ENCODE data around the gene ID1. TPM values are rescaled to one million over a fixed set of nuclear protein-coding genes. Genes with fewer than 3 reads are reported as not detected.
A peak's percentile ranks its signal among the peaks of the same experiment; 100 is the strongest.
"Not testable (repeated sequence)": the region's sequence is repeated elsewhere in the genome, so short reads cannot be mapped to it uniquely, and the experiment has no call there.

The ID1 gene
- total and polyA plus RNA-seq, 8 donors = 9.5 to 64.7 (median 18.8) TPM

- Histone ChIP-seq H3K9me3 (no peaks in the 10 kb centered on the region), H3K27ac (peak overlapping the region; percentile 78 to 91 (median 80)), H3K4me3 (peak overlapping the region; percentile 13 to 52 (median 30)), H3K4me1 (peaks cover 7 to 12% (median 7%) of the 10 kb centered on the region in 3 donors), H3K36me3 (no peaks in the 10 kb centered on the region), H3K27me3 (no peaks in the 10 kb centered on the region)
- no peak for TF ChIP-seq CTCF (IDR thresholded peaks at IDR 0.05)
- intact Hi-C loops (cut with DNase I) = loop anchor here in 1 of 3 donors (5.0 kb wide), 1 partner anchor 34 kb away; the partner anchor contains the start of gene ID1
- 1% methylated on average over 36 to 63 of the region's 63 CpGs for WGBS, 2 donors
- FAIRE-seq (no peak), DNase-seq (peak; percentile 95 to 98 (median 96)), ATAC-seq (peak; percentile 87 to 91 (median 89))
Measured at GRCh38 chr20:31572701-31573554, 32.2 kb upstream of the ID1 start.

GRCh38 chr20:31573555-31574321 lies 31.4 kb upstream of the ID1 start:
- peak overlapping the region; percentile 78 to 91 (median 80) for H3K27ac ChIP-seq
- no peak for TF ChIP-seq CTCF (IDR thresholded peaks at IDR 0.05)
- no peaks in the 10 kb centered on the region for H3K36me3 ChIP-seq
- no peak for FAIRE-seq
- peaks cover 7 to 12% (median 7%) of the 10 kb centered on the region in 3 donors for H3K4me1 ChIP-seq
- ATAC-seq = no peak
- intact Hi-C loops (cut with DNase I) = loop anchor here in 1 of 3 donors (5.0 kb wide), 1 partner anchor 34 kb away; the partner anchor contains the start of gene ID1
- H3K9me3 ChIP-seq = no peaks in the 10 kb centered on the region
- no peak for DNase-seq
- WGBS, 2 donors = 19 to 26% methylated on average over 19 of the region's 19 CpGs
- no peaks in the 10 kb centered on the region for H3K27me3 ChIP-seq
- peak overlapping the region; percentile 13 to 52 (median 30) for H3K4me3 ChIP-seq

- H3K27me3 ChIP-seq, H3K4me3 ChIP-seq, ATAC-seq, H3K9me3 ChIP-seq, H3K36me3 ChIP-seq, H3K27ac ChIP-seq, FAIRE-seq, DNase-seq: not testable (repeated sequence)
- peaks cover 7 to 12% (median 7%) of the 10 kb centered on the region in 3 donors for H3K4me1 ChIP-seq
- WGBS, 2 donors = 89 to 95% methylated on average over 10 of the region's 10 CpGs
- intact Hi-C loops (cut with DNase I) = loop anchor here in 1 of 3 donors (5.0 kb wide), 1 partner anchor 32 kb away; the partner anchor contains the start of gene ID1
Measured at GRCh38 chr20:31574986-31575385, 30.1 kb upstream of the ID1 start.

- H3K4me1 ChIP-seq = peaks cover 7 to 12% (median 7%) of the 10 kb centered on the region in 3 donors
- H3K36me3 ChIP-seq = no peaks in the 10 kb centered on the region
- H3K9me3 ChIP-seq = no peaks in the 10 kb centered on the region
- no peak overlapping the region for H3K4me3 ChIP-seq
- FAIRE-seq = no peak
- WGBS, 2 donors = 94 to 100% methylated on average over 2 of the region's 2 CpGs
- no peak overlapping the region for H3K27ac ChIP-seq
- TF ChIP-seq CTCF (IDR thresholded peaks at IDR 0.05) = no peak
- DNase-seq = no peak
- no peaks in the 10 kb centered on the region for H3K27me3 ChIP-seq
- no peak for ATAC-seq
- intact Hi-C loops (cut with DNase I) = no loop called here
Measured at GRCh38 chr20:31576751-31577150, 28.3 kb upstream of the ID1 start.

- FAIRE-seq (no peak), DNase-seq (no peak), ATAC-seq (no peak)
- Histone ChIP-seq H3K27me3 (no peaks in the 10 kb centered on the region), H3K4me3 (no peak overlapping the region), H3K36me3 (no peaks in the 10 kb centered on the region), H3K4me1 (peaks cover 4 to 10% (median 7%) of the 10 kb centered on the region in 3 donors), H3K27ac (no peak overlapping the region), H3K9me3 (no peaks in the 10 kb centered on the region)
- 92 to 96% methylated on average over 9 of the region's 9 CpGs for WGBS, 2 donors
- intact Hi-C loops (cut with DNase I) = no loop called here
- TF ChIP-seq CTCF (IDR thresholded peaks at IDR 0.05) = no peak
Measured at GRCh38 chr20:31577194-31577593, 27.9 kb upstream of the ID1 start.

Measured in pancreas (tissue), 10 donors.